ENCODE measurements around the gene WDR90.

Gene WDR90

GRCh38 chr16:625977-626765 lies 23.0 kb upstream of the WDR90 start:
- DNase-seq (ENCODE audit: low read depth in 2 of 3, low spot score in 1 of 3) = no peak

GRCh38 chr16:626787-627453 lies 22.2 kb upstream of the WDR90 start:
- DNase-seq (ENCODE audit: low read depth in 2 of 3, low spot score in 1 of 3) = no peak

GRCh38 chr16:627454-628239 lies 21.5 kb upstream of the WDR90 start:
- no peak for DNase-seq (ENCODE audit: low read depth in 2 of 3, low spot score in 1 of 3)

- no peak for DNase-seq (ENCODE audit: low read depth in 2 of 3, low spot score in 1 of 3)
Observed at GRCh38 chr16:628321-629061, 20.7 kb upstream of the WDR90 start.

- no peak for DNase-seq (ENCODE audit: low read depth in 2 of 3, low spot score in 1 of 3)
Observed at GRCh38 chr16:629185-629832, 19.9 kb upstream of the WDR90 start.

- DNase-seq (ENCODE audit: low read depth in 2 of 3, low spot score in 1 of 3) = no peak
Observed at GRCh38 chr16:629833-630248, 19.3 kb upstream of the WDR90 start.

- DNase-seq (ENCODE audit: low read depth in 2 of 3, low spot score in 1 of 3) = no peak
Observed at GRCh38 chr16:630249-630814, 18.8 kb upstream of the WDR90 start.

- no peak for DNase-seq (ENCODE audit: low read depth in 2 of 3, low spot score in 1 of 3)
Observed at GRCh38 chr16:630815-631405, 18.3 kb upstream of the WDR90 start, which contains the start of gene WFIKKN1. Gene WFIKKN1 (plus strand): TSS chr16:630985. CDS start chr16:631254, 269 bp downstream.

- no peak for DNase-seq (ENCODE audit: low read depth in 2 of 3, low spot score in 1 of 3)
Observed at GRCh38 chr16:631808-632358, 17.3 kb upstream of the WDR90 start.

GRCh38 chr16:632486-633335 lies 16.5 kb upstream of the WDR90 start:
- no peak for DNase-seq (ENCODE audit: low read depth in 2 of 3, low spot score in 1 of 3)

GRCh38 chr16:633336-634050 lies 15.7 kb upstream of the WDR90 start:
- no peak for DNase-seq (ENCODE audit: low read depth in 2 of 3, low spot score in 1 of 3)

- DNase-seq (ENCODE audit: low read depth in 2 of 3, low spot score in 1 of 3) = no peak
Observed at GRCh38 chr16:634051-634670, 15.0 kb upstream of the WDR90 start.

- DNase-seq (ENCODE audit: low read depth in 2 of 3, low spot score in 1 of 3) = no peak
Observed at GRCh38 chr16:634996-635395, 14.2 kb upstream of the WDR90 start.

GRCh38 chr16:635573-636205 lies 13.5 kb upstream of the WDR90 start:
- DNase-seq (ENCODE audit: low read depth in 2 of 3, low spot score in 1 of 3) = no peak

GRCh38 chr16:636206-637080 lies 12.7 kb upstream of the WDR90 start, which contains the start of gene METTL26:
Gene METTL26 (minus strand): TSS chr16:636305. CDS start chr16:636290, 15 bp downstream.
- DNase-seq (ENCODE audit: low read depth in 2 of 3, low spot score in 1 of 3) = peak; percentile 86 to 95 (median 91)

Data from stimulated activated CD4-positive, alpha-beta T cell treated with anti-CD3 and anti-CD28 coated beads, Interleukin-12 subunit alpha, Interleukin-12 subunit beta, amount 100 ng/mL, for 48 hours (primary cell).